Activated B cell treated with CpG ODN at 0.5 μM for 24 hours (primary cell): ENCODE data around the gene NBEAL1. TPM values are rescaled to one million over a fixed set of nuclear protein-coding genes. Genes with fewer than 3 reads are reported as not detected.

Experiments used
- ATAC-seq: fragments of 200-7000 bp; cut with Tn5 transposase; one replicate; pipeline ENCODE4 v1.10.0; 2021; ENCODE audit warnings: low read depth, mild to moderate bottlenecking, moderate library complexity
- CTCF ChIA-PET: fragments of 350-600 bp; sonication (Branson Sonifier 250); formaldehyde crosslinking; loops from one replicate; lab custom pipeline; 2021; ENCODE audit warnings: antibody characterized with exemption; lab: Charles Lee
- POLR2A ChIA-PET: fragments of 350-600 bp; sonication (Branson Sonifier 250); formaldehyde crosslinking; loops from one replicate; lab custom pipeline; 2021; ENCODE audit warnings: antibody characterized with exemption; lab: Charles Lee
- DNase-seq: peaks from one replicate; pipeline ENCODE4 v3.0.0; 2022
- H3K27ac Mint-ChIP-seq: one replicate; pipeline ENCODE4 v1.8.0; 2020; ENCODE audit warnings: mixed read lengths
- H3K27me3 Mint-ChIP-seq: one replicate; pipeline ENCODE4 v1.8.0; 2021; ENCODE audit warnings: mixed read lengths
- H3K36me3 Mint-ChIP-seq: one replicate; pipeline ENCODE4 v1.8.0; 2021; ENCODE audit warnings: low read depth, mixed read lengths
- H3K4me1 Mint-ChIP-seq: one replicate; pipeline ENCODE4 v1.8.0; 2021; ENCODE audit warnings: mixed read lengths
- H3K4me3 Mint-ChIP-seq: one replicate; pipeline ENCODE4 v1.8.0; 2020; ENCODE audit warnings: mild to moderate bottlenecking, mixed read lengths
- H3K9me3 Mint-ChIP-seq: one replicate; pipeline ENCODE4 v1.8.0; 2020; ENCODE audit warnings: mixed read lengths
- intact Hi-C: fragments of 100-400 bp; cut with micrococcal nuclease; formaldehyde crosslinking; loops from one replicate; pipeline ENCODE4 v1.15.1; 2024
- total RNA-seq: library from RNA; stranded (reverse); gene quantifications from 2 replicates; pipeline ENCODE4 v1.2.3, GENCODE V29; 2022
- TF ChIP-seq, protein P1 (sequence below): fragments of 200-600 bp; IDR thresholded peaks from one replicate; pipeline ENCODE4 v1.8.0; 2022; ENCODE audit warnings: antibody characterized with exemption, mild to moderate bottlenecking

The NBEAL1 gene
- total RNA-seq, 1 donor from 2014 or later: 8.9 TPM

DNA sequence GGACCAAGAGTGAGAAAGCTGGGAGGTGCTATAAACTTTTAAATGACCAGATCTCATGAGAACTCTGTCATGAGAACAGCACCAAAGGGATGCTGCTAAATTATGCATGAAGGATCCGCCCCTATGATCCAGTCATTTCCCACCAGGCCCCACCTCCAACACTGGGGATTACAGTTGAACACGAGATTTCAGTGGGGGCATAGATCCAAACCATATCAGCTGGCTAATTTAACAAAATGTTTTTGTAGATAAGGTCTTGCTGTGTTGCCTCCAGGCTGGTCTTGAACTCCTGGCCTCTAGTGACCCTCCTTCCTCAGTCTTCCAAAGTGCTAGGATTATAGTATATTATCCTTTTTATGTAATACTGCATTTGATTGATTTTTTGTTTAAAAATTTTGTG lies 56.0 kb downstream of the NBEAL1 start:
- Mint-ChIP-seq H3K4me1 (no peaks in the 10 kb centered on the region), H3K36me3 (peaks cover 9% of the 10 kb centered on the region), H3K4me3 (no peak overlapping the region), H3K27me3 (no peaks in the 10 kb centered on the region), H3K27ac (no peak overlapping the region), H3K9me3 (peaks cover 6% of the 10 kb centered on the region)
- CTCF ChIA-PET: no interaction called here
- TF ChIP-seq, protein P1, sequence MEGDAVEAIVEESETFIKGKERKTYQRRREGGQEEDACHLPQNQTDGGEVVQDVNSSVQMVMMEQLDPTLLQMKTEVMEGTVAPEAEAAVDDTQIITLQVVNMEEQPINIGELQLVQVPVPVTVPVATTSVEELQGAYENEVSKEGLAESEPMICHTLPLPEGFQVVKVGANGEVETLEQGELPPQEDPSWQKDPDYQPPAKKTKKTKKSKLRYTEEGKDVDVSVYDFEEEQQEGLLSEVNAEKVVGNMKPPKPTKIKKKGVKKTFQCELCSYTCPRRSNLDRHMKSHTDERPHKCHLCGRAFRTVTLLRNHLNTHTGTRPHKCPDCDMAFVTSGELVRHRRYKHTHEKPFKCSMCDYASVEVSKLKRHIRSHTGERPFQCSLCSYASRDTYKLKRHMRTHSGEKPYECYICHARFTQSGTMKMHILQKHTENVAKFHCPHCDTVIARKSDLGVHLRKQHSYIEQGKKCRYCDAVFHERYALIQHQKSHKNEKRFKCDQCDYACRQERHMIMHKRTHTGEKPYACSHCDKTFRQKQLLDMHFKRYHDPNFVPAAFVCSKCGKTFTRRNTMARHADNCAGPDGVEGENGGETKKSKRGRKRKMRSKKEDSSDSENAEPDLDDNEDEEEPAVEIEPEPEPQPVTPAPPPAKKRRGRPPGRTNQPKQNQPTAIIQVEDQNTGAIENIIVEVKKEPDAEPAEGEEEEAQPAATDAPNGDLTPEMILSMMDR: no peak
- DNase-seq (no peak), ATAC-seq (no peak)
- intact Hi-C loops: no loop called here
- POLR2A ChIA-PET: no interaction called here

DNA sequence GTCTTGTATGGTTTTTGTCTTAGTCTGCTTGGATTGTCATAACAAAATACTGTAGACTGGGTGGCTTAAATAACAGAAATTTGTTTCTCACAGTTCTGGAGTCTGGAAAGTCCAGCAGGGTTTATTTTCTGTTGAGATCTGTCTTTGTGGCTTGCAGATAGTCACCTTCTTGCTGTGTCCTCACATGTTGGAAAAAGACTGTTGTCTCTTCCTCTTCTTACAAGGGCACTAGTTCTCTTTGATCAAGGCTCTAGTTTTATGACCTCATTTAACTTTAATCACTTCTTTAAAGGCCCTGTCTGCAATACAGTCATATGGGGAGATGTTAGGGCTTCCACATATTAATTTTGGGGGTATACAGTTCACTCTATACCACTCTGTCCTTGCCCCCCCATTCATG lies 56.5 kb downstream of the NBEAL1 start:
- H3K27me3 Mint-ChIP-seq: no peaks in the 10 kb centered on the region
- ATAC-seq (no peak), DNase-seq (no peak)
- no peak overlapping the region for H3K27ac Mint-ChIP-seq
- peaks cover 8% of the 10 kb centered on the region for H3K36me3 Mint-ChIP-seq
- CTCF ChIA-PET: no interaction called here
- intact Hi-C loops: no loop called here
- H3K4me1 Mint-ChIP-seq: no peaks in the 10 kb centered on the region
- POLR2A ChIA-PET: no interaction called here
- no peak overlapping the region for H3K4me3 Mint-ChIP-seq
- TF ChIP-seq, protein P1: no peak
- H3K9me3 Mint-ChIP-seq: peaks cover 4% of the 10 kb centered on the region

DNA sequence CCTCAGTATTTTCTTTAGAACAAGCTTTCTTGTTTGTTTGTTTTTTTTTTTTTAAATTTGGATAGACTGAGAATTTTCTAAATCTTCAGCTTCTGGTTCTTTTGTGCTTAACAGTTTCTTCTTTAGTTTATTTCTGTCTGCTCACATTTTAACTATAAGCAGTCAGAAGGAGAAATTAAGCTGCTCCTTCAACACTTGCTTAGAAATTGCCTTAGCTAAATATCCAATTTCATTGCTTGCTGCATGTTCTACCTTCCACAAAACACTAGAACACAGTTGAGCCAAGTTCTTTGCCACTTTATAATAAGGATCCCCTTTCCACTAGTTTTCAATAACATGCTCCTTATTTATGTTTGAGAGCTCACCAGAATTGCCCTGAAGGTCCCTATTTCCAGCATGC lies 57.7 kb downstream of the NBEAL1 start:
- CTCF ChIA-PET: no interaction called here
- H3K9me3 Mint-ChIP-seq: peaks cover 4% of the 10 kb centered on the region
- ATAC-seq: no peak
- no peaks in the 10 kb centered on the region for H3K4me1 Mint-ChIP-seq
- no peaks in the 10 kb centered on the region for H3K27me3 Mint-ChIP-seq
- no peak overlapping the region for H3K27ac Mint-ChIP-seq
- peaks cover 8% of the 10 kb centered on the region for H3K36me3 Mint-ChIP-seq
- intact Hi-C loops: no loop called here
- TF ChIP-seq, protein P1: no peak
- POLR2A ChIA-PET: no interaction called here
- no peak for DNase-seq
- H3K4me3 Mint-ChIP-seq: no peak overlapping the region

DNA sequence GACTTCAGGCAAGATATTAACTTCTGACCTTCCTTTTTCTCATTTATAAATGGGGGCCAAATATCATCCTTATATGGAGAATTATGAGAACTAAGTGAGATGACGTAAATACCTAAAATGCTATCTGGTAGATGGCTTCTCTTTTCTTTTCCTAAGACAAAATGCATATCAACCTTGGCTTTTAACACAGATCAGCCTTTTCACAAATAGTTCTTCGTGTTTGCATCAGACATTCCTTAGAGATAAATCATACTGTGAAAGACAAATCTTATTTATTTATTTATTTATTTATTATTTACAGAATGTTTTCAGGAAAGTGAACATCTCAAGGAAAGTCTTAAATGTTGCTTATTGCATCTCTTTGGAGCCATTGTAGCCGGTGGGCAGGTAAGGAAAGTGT lies 62.8 kb downstream of the NBEAL1 start:
- CTCF ChIA-PET: no interaction called here
- no peak overlapping the region for H3K4me3 Mint-ChIP-seq
- H3K27ac Mint-ChIP-seq: no peak overlapping the region
- no peaks in the 10 kb centered on the region for H3K4me1 Mint-ChIP-seq
- POLR2A ChIA-PET: no interaction called here
- TF ChIP-seq, protein P1: no peak
- H3K36me3 Mint-ChIP-seq: peaks cover 8% of the 10 kb centered on the region
- H3K9me3 Mint-ChIP-seq: peaks cover 4% of the 10 kb centered on the region
- intact Hi-C loops: no loop called here
- no peaks in the 10 kb centered on the region for H3K27me3 Mint-ChIP-seq
- no peak for ATAC-seq
- DNase-seq: no peak

DNA sequence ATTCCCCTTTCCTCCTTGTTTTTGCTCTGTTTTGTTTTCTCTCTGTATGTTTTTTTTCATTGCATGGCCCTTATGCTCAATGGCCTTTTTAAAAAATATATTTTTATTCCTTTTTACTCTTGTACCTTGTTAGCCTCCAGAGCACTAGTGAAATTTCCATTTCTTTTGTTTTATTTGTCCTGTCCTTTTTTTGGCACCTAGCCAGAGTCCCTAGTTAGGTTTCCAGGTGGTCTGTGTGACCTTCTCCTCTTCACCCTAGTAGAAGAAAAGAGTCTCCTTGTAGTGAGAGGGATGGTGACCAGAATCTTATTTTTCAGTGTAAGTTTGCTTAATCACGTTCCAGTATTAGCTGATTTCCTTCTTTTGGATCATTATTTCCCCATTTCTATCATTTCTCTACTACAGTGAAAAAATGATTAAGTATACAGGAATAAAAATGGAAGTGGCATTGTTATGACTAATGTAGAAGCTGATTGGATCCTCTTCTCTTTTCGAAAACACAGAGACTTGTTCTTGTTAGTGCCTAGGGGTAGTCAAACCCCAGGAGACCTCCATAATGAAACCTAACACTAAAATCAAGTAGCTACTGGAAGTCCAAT lies 65.9 kb downstream of the NBEAL1 start:
- no peaks in the 10 kb centered on the region for H3K9me3 Mint-ChIP-seq
- TF ChIP-seq, protein P1: no peak
- H3K27me3 Mint-ChIP-seq: no peaks in the 10 kb centered on the region
- intact Hi-C loops: no loop called here
- CTCF ChIA-PET: no interaction called here
- H3K27ac Mint-ChIP-seq: no peak overlapping the region
- H3K4me3 Mint-ChIP-seq: no peak overlapping the region
- ATAC-seq (no peak), DNase-seq (no peak)
- POLR2A ChIA-PET: no interaction called here
- H3K4me1 Mint-ChIP-seq: no peaks in the 10 kb centered on the region
- peaks cover 7% of the 10 kb centered on the region for H3K36me3 Mint-ChIP-seq
